HG03108 (cell line): ENCODE measurements around the gene TRIP11.

Experiments
- ATAC-seq: cut with Tn5 transposase; IDR thresholded peaks from one replicate; pipeline ENCODE4 v1.9.1; 2021; ENCODE audit warnings: moderate library complexity; ENCODE audit not compliant: unreplicated experiment

The TRIP11 gene

DNA sequence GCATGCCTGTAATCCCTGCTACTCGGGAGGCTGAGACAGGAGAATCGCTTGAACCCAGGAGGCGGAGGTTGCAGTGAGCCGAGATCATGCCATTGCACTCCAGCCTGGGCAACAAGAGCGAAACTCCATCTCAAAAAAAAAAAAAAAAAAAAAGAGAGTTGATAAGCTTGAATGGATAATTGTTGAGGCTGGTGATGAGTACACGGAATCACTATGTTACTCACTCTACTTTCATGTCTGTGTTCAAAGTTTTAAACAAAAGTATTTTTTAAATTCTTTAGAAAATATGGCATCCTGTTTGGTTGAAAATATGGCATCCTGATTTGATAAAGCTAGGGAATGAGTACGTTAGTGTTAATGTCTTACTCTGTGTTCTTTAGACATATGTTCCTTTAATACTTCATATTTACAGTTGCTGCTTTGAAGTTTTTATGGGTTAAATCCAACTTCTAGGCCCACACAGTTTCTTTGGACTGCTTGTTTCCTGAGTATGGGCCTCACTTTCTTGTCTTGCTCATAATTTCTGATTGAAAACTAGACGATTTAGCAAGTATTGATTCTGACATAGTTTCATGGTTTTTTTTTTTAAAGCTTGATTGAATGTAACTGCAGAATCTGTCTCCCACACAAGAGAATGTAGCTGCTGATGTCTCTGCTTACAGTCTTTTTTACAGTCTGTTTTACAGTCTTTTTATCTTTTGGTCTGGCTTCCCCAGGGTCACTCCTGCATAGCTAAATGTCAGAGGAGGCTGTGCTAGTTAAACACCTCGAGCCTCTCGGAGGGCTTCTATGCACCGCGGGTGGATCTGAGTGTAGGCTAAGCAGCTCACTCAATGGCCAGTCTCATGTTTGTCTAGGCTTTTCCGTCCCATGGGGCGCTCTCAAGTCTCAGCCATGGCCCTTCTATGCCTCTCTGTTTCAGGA, 78.3 kb downstream of the TRIP11 start:
- ATAC-seq, result no peak

GRCh38 chr14:91957876-91958313, 82.0 kb downstream of the TRIP11 start:
- no peak for ATAC-seq

GRCh38 chr14:91956616-91957015, 83.2 kb downstream of the TRIP11 start:
- no peak for ATAC-seq

GRCh38 chr14:91955168-91955567, 84.7 kb downstream of the TRIP11 start:
- ATAC-seq, result no peak

- no peak for ATAC-seq
These were observed 86.5 kb downstream of the TRIP11 start for GRCh38 chr14:91953170-91953985.

DNA sequence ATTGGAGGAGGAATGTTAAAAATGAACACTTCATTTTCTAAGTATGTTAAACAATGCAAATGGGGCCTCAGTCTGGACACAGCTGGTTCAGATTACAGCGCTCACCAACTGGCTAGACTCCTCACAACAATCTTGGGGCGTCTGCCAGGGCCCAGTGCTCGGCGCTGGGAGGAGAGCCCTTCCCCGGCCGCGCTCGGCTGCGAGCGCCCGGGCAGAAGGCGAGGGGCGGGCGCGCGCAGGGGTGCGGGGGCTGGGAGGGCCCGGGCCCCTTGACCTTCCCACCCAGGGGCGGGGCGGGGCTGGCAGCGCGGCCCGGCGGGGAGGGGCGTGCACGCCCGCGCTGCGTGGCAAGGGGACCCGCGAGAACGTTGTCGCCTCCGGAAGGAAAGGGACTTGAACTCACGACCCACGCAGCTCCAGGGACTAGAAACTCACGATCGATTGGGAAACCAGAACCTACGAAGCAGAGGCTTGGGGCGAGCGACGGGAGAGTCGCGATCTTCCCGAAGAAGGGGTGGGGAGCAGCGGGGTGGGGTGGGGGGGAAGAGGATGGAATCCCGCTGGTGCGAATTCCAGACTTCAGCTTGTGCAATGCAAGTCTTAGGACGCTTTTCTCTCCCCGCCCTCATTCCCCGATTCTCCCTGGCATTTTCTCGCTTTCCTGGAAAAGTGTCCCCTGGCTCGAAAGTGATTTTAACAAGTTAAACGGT, 92.2 kb downstream of the TRIP11 start, which contains the start of gene FBLN5:
FBLN5 (minus strand) TSS at position 220 of the 710 bp plus-strand sequence. CDS start 465 bp downstream, outside the sequence.
- ATAC-seq, result no peak

- no peak for ATAC-seq
These were observed 93.0 kb downstream of the TRIP11 start for GRCh38 chr14:91946622-91947474.

GRCh38 chr14:91945751-91946621, 93.9 kb downstream of the TRIP11 start:
- no peak for ATAC-seq

DNA sequence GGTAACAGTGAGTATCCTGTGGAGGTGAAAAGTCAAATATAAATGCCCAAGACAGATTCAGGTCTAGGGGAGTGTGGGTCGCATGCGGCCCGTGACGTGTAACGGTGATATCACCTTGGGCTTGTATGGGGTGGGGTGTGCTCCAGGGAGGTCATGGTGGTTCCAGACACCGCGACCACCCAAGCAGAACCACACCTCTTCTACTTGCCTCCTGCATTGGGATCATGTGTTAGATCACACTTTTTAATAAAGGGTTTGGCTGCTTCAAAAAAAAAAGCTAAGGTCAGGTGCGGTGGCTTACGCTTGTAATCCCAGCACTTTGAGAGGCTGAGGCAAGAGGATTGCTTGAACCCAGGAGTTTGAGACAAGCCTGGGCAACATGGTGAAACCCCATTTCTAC, 96.9 kb downstream of the TRIP11 start:
- ATAC-seq, result no peak

DNA sequence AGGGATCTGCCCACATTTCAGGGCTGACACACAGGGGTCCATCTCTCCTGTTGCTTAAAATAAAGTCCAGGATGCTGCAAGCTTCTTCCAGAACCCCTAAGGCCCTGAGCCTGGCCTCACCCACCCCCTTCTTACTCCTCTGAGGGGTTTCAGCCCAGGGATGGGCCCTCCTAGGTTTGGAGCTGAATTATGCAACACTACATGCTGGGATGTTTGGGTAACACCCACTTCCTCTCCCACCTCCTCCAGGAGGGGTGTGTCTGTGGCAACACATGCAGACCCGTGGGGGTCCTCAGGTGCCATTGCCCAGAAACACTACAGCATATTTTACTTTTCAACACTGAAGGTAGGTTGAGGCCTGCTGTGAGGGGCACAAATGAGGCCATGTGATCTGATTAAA, 97.7 kb downstream of the TRIP11 start:
- ATAC-seq, result no peak

GRCh38 chr14:91940209-91940608, 99.7 kb downstream of the TRIP11 start:
- no peak for ATAC-seq

DNA sequence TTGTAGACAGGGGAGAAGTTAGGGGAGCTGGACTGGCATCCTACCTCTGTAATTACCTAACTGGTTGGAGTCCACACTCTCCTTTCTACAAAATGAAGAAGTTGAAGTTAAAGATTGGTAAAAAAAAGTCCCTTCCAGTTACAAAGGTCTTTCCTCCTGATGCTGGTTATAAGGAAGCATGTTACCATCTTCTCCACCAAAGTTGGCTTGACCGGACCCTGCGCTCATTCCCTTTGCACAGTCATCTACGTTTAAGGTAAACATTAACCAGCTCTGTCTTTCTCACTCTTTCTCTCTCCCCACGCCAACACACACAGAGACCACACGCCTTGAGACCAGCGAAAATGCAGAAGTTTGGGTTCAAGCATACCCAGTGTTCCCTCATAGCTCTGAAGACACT, 104.3 kb downstream of the TRIP11 start:
- no peak for ATAC-seq

GRCh38 chr14:91934554-91935285, 105.1 kb downstream of the TRIP11 start:
- ATAC-seq, result no peak

- ATAC-seq, result no peak
These were observed 108.3 kb downstream of the TRIP11 start for GRCh38 chr14:91931478-91932088.

GRCh38 chr14:91929700-91930099, 110.2 kb downstream of the TRIP11 start:
- no peak for ATAC-seq

- no peak for ATAC-seq
These were observed 112.1 kb downstream of the TRIP11 start for GRCh38 chr14:91927800-91928199.

GRCh38 chr14:91927191-91927590, 112.7 kb downstream of the TRIP11 start:
- ATAC-seq, result no peak
